ES-I3 (cell line): ENCODE data around the gene PAOX.

ENCODE experiments used
- H3K36me3 ChIP-seq: 2 replicates; pipeline ENCODE4 v1.6.1; 2013; ENCODE audit warnings: mild to moderate bottlenecking, low read length, control low read depth, moderate library complexity; ENCODE audit not compliant: insufficient read depth
- H3K4me1 ChIP-seq: 2 replicates; pipeline ENCODE4 v1.6.1; 2013; ENCODE audit warnings: mild to moderate bottlenecking, control low read depth, low read length; ENCODE audit not compliant: insufficient read depth
- H3K9ac ChIP-seq: 2 replicates; pipeline ENCODE4 v1.6.1; 2013; ENCODE audit warnings: low read depth, mild to moderate bottlenecking, low read length, moderate library complexity
- H3K9me3 ChIP-seq: 2 replicates; pipeline ENCODE4 v1.6.1; 2013; ENCODE audit warnings: mild to moderate bottlenecking, low read length, moderate library complexity; ENCODE audit not compliant: control insufficient read depth, insufficient read depth

PAOX gene

GRCh38 chr10:133342942-133343341 is 36.1 kb upstream of the PAOX start:
- Histone ChIP-seq H3K36me3 (no peaks in the 10 kb centered on the region), H3K9me3 (no peaks in the 10 kb centered on the region), H3K4me1 (peaks cover 8% of the 10 kb centered on the region), H3K9ac (no peak overlapping the region)

GRCh38 chr10:133343558-133343957 is 35.5 kb upstream of the PAOX start:
- H3K36me3 ChIP-seq: no peaks in the 10 kb centered on the region
- peaks cover 11% of the 10 kb centered on the region for H3K4me1 ChIP-seq
- no peaks in the 10 kb centered on the region for H3K9me3 ChIP-seq
- H3K9ac ChIP-seq: no peak overlapping the region

- peaks cover 11% of the 10 kb centered on the region for H3K4me1 ChIP-seq
- H3K9me3 ChIP-seq: no peaks in the 10 kb centered on the region
- H3K36me3 ChIP-seq: no peaks in the 10 kb centered on the region
- no peak overlapping the region for H3K9ac ChIP-seq
These were observed 34.8 kb upstream of the PAOX start for GRCh38 chr10:133344236-133344635.

DNA sequence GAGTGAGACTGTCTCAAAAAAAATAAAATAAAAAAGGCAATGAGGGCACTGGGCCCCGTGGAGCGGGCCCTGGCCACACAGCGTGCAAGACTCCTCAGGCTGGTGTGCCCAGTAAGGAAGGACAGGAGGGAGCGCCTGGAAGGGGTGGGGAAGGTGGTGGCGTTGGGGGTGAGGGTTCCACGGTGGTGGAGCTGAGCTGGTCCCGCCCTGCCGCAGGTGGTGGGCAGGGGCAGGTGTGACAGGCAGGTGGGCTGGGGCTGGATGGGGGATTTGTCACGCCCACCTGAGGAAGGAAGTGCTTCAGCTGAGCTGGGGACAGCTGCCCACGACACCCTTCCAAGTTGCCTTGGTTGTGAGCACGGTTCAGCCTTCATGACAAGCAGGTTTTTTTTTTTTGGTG is 32.6 kb upstream of the PAOX start:
- H3K9me3 ChIP-seq: no peaks in the 10 kb centered on the region
- peaks cover 11% of the 10 kb centered on the region for H3K4me1 ChIP-seq
- no peak overlapping the region for H3K9ac ChIP-seq

DNA sequence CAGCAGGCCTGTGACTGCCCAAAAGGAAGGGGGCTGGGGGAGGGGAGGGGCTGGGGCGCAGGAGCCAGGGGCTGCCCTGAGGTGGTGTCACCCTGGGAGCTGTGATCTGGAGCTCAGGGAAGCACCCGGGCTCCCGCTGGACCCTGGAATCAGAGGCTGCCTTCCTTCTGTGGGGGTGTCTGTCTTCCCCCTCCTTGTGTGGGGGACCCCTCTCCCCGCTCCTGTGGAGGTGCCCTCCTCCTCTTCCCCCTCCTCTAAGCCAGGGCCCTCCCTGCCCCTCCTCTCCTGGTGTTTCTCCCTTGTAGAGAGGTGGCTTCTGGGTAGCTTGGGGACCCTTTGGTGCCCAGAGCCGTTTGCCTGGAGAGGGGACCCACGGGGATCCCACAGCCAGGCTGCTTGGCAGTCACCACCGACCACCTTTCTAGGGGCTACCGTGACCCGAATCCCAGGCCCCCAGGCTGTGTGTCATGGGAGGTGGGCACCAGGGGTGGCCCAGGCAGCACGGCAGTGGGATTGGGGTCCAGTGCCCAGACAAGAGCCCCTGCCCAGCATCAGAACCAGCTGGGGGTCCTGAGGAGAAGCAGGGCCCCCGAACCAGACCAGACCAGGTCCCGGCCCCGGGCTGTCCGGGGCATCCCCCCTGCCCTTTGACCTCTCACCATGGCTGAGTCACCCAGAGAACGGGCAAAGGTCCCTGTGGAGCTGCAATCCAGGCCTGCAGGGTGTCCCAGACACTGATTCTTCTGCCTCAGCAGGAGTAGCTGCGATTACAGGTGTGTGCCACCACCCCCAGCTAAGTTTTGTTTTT is 31.1 kb upstream of the PAOX start:
- Histone ChIP-seq H3K9ac (no peak overlapping the region), H3K9me3 (no peaks in the 10 kb centered on the region), H3K36me3 (no peaks in the 10 kb centered on the region), H3K4me1 (peaks cover 11% of the 10 kb centered on the region)

More for the DNA sequence above, 32.6 kb upstream of the PAOX start:
- no peaks in the 10 kb centered on the region for H3K36me3 ChIP-seq

DNA sequence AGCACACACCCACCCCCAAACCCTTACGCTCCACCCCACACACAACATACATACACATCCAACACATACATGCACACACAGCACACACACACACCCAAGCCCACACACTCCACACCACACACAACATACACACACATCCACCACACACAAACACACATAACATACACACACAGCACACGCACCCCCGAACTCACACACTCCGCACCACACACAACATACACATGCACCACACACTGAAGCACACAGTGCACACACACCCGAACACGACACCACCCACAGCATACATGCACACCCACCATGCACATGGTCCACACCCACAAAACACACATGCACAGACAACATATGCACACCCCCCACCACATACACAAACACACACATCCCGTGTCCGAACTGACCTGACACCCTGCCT is 29.9 kb upstream of the PAOX start:
- no peak overlapping the region for H3K9ac ChIP-seq
- no peaks in the 10 kb centered on the region for H3K36me3 ChIP-seq
- peaks cover 3% of the 10 kb centered on the region; the same call in 1 of the 2 replicates for H3K4me1 ChIP-seq
- H3K9me3 ChIP-seq: no peaks in the 10 kb centered on the region

DNA sequence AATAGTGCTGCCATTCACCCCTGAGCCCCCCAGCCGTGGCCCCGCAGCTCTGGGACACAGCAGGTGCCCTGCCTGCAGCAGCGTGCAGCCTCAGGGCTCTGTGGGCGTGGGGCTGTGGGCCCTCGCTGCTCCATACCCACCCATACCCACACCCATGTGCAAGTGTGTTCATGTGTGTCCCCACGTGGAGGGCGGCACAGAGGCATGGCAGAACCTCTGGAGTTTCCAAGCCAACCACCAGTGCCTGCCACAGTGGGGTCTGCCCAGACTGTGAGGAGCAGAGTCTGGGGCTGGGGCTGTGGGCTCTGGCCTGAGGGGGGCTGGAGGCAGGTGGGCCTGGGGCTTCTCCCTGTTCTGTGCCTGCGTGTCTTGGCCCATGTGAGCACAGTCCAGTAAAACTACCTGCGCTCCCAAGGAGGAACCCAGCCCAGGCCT is 29.5 kb upstream of the PAOX start:
- H3K9ac ChIP-seq: no peak overlapping the region
- H3K9me3 ChIP-seq: no peaks in the 10 kb centered on the region
- H3K4me1 ChIP-seq: peaks cover 3% of the 10 kb centered on the region; the same call in 1 of the 2 replicates
- H3K36me3 ChIP-seq: no peaks in the 10 kb centered on the region

GRCh38 chr10:133350283-133350949 is 28.6 kb upstream of the PAOX start:
- Histone ChIP-seq H3K4me1 (peaks cover 3% of the 10 kb centered on the region; the same call in 1 of the 2 replicates), H3K9ac (no peak overlapping the region), H3K36me3 (no peaks in the 10 kb centered on the region), H3K9me3 (no peaks in the 10 kb centered on the region)

GRCh38 chr10:133350950-133351329 is 28.1 kb upstream of the PAOX start:
- H3K36me3 ChIP-seq: no peaks in the 10 kb centered on the region
- H3K9me3 ChIP-seq: no peaks in the 10 kb centered on the region
- no peak overlapping the region for H3K9ac ChIP-seq
- H3K4me1 ChIP-seq: peaks cover 3% of the 10 kb centered on the region; the same call in 1 of the 2 replicates

DNA sequence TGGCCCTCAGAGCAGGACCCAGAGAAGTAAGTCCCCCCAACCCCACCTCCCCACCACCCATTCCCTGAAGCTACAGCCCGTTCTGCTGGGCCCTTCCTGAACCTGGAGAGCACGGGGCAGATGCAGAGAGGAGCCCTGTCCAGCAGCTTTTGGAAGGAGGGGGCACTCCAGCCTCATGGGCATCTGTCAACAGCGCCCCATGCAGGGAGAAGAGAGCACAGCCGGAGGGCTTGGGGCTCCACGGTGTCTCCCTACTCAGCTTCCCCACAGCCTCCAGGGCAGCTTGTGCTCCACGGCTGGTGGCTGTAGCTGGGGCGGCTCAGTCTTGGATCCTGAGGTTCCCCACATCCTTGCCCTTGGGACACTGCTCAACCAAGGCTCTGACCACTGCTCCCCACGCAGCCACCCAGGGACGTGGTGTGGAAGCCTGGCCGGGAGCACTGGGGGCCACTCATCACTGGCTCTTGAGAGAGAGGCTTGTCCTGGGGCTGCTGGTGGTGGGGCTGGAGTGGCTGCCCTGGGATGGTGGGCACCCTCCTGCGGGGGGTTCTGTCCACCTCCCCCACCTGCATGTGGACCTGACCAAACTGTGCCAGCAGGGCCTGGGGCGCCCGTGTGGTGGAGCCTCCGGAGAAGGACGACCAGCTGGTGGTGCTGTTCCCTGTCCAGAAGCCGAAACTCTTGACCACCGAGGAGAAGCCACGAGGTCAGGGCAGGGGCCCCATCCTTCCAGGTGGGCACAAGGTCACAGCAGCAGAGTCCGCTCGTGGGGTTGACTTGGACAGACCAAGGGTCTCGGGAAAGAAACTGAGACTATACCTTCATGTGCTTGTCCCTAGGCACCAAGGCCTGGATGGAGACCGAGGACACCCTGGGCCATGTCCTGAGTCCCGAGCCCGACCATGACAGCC is 27.4 kb upstream of the PAOX start:
- Histone ChIP-seq H3K4me1 (peaks cover 3% of the 10 kb centered on the region; the same call in 1 of the 2 replicates), H3K36me3 (no peaks in the 10 kb centered on the region), H3K9ac (no peak overlapping the region), H3K9me3 (no peaks in the 10 kb centered on the region)

GRCh38 chr10:133353202-133353959 is 25.7 kb upstream of the PAOX start:
- H3K36me3 ChIP-seq: no peaks in the 10 kb centered on the region

GRCh38 chr10:133353988-133354605 is 25.0 kb upstream of the PAOX start:
- Histone ChIP-seq H3K36me3 (no peaks in the 10 kb centered on the region), H3K9me3 (no peaks in the 10 kb centered on the region), H3K9ac (no peak overlapping the region), H3K4me1 (no peaks in the 10 kb centered on the region; the same call in 1 of the 2 replicates)

More at GRCh38 chr10:133353202-133353959, 25.7 kb upstream of the PAOX start:
- no peaks in the 10 kb centered on the region for H3K9me3 ChIP-seq
- no peak overlapping the region for H3K9ac ChIP-seq
- no peaks in the 10 kb centered on the region; the same call in 1 of the 2 replicates for H3K4me1 ChIP-seq

DNA sequence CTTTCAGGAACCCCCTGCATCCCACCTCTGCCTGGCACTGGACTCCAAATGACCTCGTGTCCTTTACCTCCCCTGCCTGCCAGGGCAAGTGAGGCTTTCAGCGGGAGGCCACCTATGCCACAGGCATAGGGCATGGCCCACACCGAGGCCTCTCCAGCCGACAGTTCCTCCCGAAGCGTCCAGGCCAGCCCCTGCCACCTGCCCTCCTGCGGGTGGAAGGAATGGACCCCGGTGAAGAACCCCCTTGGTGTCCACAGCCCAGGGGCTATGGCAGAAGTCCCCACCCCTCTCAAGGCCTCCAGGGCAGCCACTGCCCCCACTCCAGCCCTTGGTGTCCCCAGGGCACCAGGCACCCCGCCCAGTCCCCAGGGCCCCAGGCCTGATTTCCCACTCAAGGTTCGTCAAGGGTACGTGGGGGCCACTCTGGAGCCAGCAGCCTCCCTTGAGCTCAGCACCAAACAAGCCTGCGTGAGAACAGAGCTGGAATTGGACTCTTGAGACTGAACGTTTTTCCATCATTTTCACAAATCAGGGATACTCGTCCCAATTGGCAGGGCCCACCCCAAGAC is 24.3 kb upstream of the PAOX start:
- Histone ChIP-seq H3K4me1 (no peaks in the 10 kb centered on the region; the same call in 1 of the 2 replicates), H3K36me3 (no peaks in the 10 kb centered on the region), H3K9me3 (no peaks in the 10 kb centered on the region), H3K9ac (no peak overlapping the region)
